Epithelial cell of esophagus (primary cell): ENCODE data around the gene MRPL43.
"Not testable (repeated sequence)": the region's sequence is repeated elsewhere in the genome, so short reads cannot be mapped to it uniquely, and the experiment has no call there.

ENCODE experiments used
- DNase-seq: peaks from one replicate; pipeline ENCODE4 v3.0.0; 2010; ENCODE audit warnings: low read depth
- H3K4me3 ChIP-seq: 2 replicates; pipeline ENCODE4 v1.5.1; 2011; ENCODE audit warnings: mild to moderate bottlenecking, low read length, control low read depth
- TF ChIP-seq, protein P1 (sequence below): IDR thresholded peaks from 2 replicates; pipeline ENCODE4 v1.5.1; 2011; ENCODE audit warnings: low read depth, mild to moderate bottlenecking, low read length, control low read depth, inconsistent platforms; ENCODE audit not compliant: insufficient read depth; ENCODE audit errors: missing control alignments

The MRPL43 gene

DNA sequence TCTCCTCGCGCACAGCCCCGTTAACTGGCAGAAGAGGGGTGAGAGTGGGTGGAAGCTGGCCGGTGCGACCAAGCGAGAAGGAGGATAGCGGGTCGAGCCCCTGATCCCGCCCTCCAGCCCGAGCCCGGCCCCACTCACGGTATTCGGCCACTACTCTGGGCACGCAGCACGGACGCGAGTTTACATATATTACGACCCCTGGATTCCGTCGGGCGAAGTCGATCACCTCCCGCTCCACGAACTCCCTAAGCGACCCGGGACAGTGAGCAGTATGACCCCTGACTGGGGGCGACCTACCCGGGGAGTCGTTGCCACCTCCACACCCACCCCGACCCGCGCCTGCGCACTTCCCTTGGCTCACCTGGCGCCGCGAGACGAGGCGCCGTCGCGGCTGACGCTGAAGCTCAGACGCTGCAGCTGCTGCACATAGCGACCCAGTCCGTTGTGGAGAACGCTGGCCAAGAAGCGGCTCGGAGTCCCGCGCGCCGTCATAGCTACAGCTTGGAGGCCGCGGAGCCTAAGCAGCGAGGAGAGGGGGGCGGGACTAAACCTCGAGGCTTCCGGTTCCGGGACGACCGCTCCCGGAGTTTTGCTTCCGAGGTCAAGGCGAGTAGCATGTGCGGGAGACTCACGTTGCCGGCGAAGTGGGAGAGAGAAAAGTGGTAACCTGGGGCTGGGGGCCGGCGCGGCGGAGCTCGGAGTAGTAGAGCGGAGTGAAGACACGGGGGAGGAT lies at the start of gene MRPL43, which contains the start of gene TWNK:
Gene MRPL43 (minus strand): TSS at position 546 of the 733 bp plus-strand sequence. CDS start 54 bp downstream, at position 492.
Gene TWNK (plus strand): TSS at position 592 of the 733 bp plus-strand sequence. CDS start 668 bp downstream, outside the sequence.
- H3K4me3 ChIP-seq: peak within 1 kb of the TSS; percentile 85
- TF ChIP-seq, protein P1, sequence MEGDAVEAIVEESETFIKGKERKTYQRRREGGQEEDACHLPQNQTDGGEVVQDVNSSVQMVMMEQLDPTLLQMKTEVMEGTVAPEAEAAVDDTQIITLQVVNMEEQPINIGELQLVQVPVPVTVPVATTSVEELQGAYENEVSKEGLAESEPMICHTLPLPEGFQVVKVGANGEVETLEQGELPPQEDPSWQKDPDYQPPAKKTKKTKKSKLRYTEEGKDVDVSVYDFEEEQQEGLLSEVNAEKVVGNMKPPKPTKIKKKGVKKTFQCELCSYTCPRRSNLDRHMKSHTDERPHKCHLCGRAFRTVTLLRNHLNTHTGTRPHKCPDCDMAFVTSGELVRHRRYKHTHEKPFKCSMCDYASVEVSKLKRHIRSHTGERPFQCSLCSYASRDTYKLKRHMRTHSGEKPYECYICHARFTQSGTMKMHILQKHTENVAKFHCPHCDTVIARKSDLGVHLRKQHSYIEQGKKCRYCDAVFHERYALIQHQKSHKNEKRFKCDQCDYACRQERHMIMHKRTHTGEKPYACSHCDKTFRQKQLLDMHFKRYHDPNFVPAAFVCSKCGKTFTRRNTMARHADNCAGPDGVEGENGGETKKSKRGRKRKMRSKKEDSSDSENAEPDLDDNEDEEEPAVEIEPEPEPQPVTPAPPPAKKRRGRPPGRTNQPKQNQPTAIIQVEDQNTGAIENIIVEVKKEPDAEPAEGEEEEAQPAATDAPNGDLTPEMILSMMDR: no peak
- peak; percentile 84 for DNase-seq

DNA sequence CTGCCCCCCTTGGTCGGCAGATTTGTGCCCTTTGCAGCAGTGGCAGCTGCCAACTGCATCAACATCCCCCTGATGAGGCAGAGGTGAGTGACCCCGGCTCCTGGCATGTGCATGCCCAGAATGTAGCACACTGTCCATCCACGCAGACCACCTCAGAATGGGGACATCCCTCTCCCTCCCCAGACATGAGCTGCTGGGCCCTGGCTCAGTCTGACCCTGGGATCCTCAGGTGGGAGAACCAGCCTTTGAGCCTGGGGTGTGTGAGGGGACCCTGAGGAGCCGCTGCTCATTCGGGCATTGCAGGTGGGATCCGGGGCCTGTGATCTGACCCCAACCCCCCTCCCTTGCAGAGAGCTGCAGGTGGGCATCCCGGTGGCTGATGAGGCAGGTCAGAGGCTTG lies 49.4 kb upstream of the MRPL43 start:
- TF ChIP-seq, protein P1: no peak
- no peak overlapping the region for H3K4me3 ChIP-seq
- no peak for DNase-seq

GRCh38 chr10:101035916-101036702 lies 48.8 kb upstream of the MRPL43 start:
- TF ChIP-seq, protein P1: no peak
- no peak for DNase-seq
- no peak overlapping the region for H3K4me3 ChIP-seq

DNA sequence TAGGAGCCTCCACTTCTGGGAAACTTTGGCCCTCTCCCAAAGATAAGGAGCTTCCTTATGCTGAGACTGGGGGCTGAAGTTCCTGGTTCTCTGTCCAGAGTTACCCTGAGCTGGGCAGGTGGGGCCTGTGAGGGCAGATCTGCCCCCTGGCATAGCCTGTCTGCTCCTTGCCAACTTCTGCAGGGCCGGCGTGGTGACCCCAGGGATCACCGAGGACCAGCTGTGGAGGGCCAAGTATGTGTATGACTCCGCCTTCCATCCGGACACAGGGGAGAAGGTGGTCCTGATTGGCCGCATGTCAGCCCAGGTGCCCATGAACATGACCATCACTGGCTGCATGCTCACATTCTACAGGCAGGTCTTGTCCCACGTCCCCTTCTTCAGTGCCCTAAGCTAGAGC lies 48.0 kb upstream of the MRPL43 start:
- TF ChIP-seq, protein P1: no peak
- DNase-seq: no peak
- no peak overlapping the region for H3K4me3 ChIP-seq

GRCh38 chr10:101034404-101034803 lies 47.1 kb upstream of the MRPL43 start:
- not testable (repeated sequence) for H3K4me3 ChIP-seq, DNase-seq

DNA sequence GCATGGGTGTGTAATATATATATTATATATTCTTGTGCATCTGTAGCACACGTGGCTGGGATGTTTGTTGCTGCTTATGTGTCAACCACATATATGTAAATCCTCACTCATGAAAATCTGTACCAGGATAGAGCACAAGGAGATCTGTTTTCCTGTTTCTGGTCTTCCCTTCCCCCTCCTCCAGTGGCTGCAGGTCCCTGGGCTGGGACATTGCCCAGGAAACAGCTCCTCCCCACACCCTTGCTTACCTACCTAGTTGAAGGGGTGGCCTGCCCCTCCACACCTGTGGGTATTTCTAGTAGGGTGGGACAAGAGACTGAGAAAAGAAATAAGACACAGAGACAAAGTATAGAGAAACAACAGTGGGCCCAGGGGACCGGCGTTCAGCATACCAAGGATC lies 46.0 kb upstream of the MRPL43 start:
- no peak for DNase-seq
- TF ChIP-seq, protein P1: no peak

DNA sequence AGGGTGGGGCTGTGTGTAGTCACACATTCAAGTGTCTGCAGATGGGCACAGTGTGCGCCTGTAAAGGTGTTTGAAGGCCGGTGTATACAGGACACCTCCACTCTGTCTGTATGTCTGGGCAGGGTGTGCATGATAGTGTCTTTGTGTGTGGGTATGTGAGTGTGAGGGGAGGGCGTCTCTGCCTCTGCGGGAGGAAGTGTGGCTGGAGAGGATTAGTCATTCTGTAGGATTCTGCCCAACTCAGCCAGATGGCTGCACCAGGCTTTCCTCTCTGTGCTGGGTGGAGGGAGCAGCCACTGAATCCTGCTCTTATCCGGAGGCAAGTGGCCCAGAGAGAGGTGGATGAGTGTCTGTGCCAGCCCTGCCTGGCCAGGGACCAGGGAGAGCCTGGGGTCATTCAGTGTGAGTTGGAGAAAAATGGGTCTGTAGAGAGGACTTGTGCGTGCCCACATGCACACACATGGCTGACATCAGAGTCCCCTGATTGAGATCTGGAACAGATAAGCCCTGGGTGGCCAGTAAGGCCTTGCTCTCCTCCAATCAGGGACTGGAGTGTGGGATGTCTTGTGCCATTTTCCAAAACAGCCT lies 45.4 kb upstream of the MRPL43 start:
- TF ChIP-seq, protein P1: no peak
- H3K4me3 ChIP-seq: peak overlapping the region; percentile 71
- DNase-seq: peak; percentile 75

More for the DNA sequence above, 46.0 kb upstream of the MRPL43 start:
- peak overlapping the region; percentile 71 for H3K4me3 ChIP-seq
